HepG2 (cell line): ENCODE results near the gene STXBP5L. TPM values are rescaled to one million over a fixed set of nuclear protein-coding genes. Genes with fewer than 3 reads are reported as not detected.

Experiments used
- ATAC-seq: fragments of 200-7000 bp; cut with Tn5 transposase; 3 replicates; pipeline ENCODE4 v1.9.1; 2020; ENCODE audit warnings: mild to moderate bottlenecking, moderate library complexity
- BruUV-seq: library from RNA; stranded (reverse); fragments of 400-500 nt; replicated peaks from 2 replicates; lab custom pipeline; 2021; lab: Mats Ljungman, UMichigan
- CTCF ChIA-PET: fragments of 300-600 bp; formaldehyde crosslinking; extraction: SDS; loops from one replicate; lab custom pipeline; 2021; ENCODE audit warnings: low total read pairs, inconsistent platforms, low intra/inter-chr PET ratio; lab: Yijun Ruan, JAX
- POLR2A ChIA-PET: fragments of 350-600 bp; sonication (Branson Sonifier 250); formaldehyde crosslinking; loops from one replicate; lab custom pipeline; 2020; ENCODE audit warnings: antibody characterized with exemption, inconsistent platforms; lab: Yijun Ruan, JAX
- DNase-seq: peaks from one replicate; pipeline ENCODE4 v3.0.0-alpha.2; 2015; ENCODE audit warnings: low spot score
- FAIRE-seq: peaks from 3 replicates; lab custom pipeline; 2011; peaks lifted over from hg19 to GRCh38; lab: Jason Lieb, UNC
- H2AFZ ChIP-seq: one replicate; pipeline ENCODE4 v1.6.1; 2011; ENCODE audit warnings: low read length, inconsistent platforms
- H3K27ac ChIP-seq: fragments of 300-600 bp; 3 replicates; pipeline ENCODE4 v1.8.0; 2011; ENCODE audit warnings: mixed run types, mild to moderate bottlenecking, mixed read lengths, low read length, inconsistent platforms; ENCODE audit not compliant: insufficient read depth; ENCODE audit errors: extremely low read length
- H3K27me3 ChIP-seq, 2 experiments: fragments of 200-600 bp in 1 of 2; 2 replicates in 1 of 2; 3 replicates in 1 of 2; pipeline versions ENCODE4 v1.6.0 to v1.8.0; 2011; ENCODE audit warnings: low read length in 2 of 2, mild to moderate bottlenecking in 2 of 2, moderate library complexity in 2 of 2, inconsistent platforms in 1 of 2; ENCODE audit not compliant: insufficient read depth in 2 of 2, control insufficient read depth in 1 of 2
- H3K36me3 ChIP-seq, 2 experiments: fragments of 200-600 bp in 1 of 2; replicated peaks in 1 of 2; 2 replicates in 1 of 2; 3 replicates in 1 of 2; pipeline versions ENCODE4 v1.5.1 to v1.8.0; 2011; ENCODE audit warnings: low read length in 2 of 2, inconsistent platforms in 1 of 2; ENCODE audit not compliant: insufficient read depth in 2 of 2, control insufficient read depth in 1 of 2
- H3K4me1 ChIP-seq: 2 replicates; pipeline ENCODE4 v1.5.1; 2012; ENCODE audit warnings: low read length, inconsistent platforms; ENCODE audit not compliant: insufficient read depth
- H3K4me2 ChIP-seq: 2 replicates; pipeline ENCODE4 v1.6.0; 2011; ENCODE audit warnings: low read depth, low read length, inconsistent platforms
- H3K4me3 ChIP-seq, 3 experiments: fragments of 200-600 bp in 1 of 3; sonication (generic), shearing (Covaris generic) in 1 of 3; replicated peaks in 1 of 3; 2 replicates each; pipeline ENCODE4 v1.5.1; 2011 to 2016; ENCODE audit warnings: low read length in 3 of 3, inconsistent platforms in 2 of 3, low read depth in 2 of 3, mild to moderate bottlenecking in 2 of 3, control low read depth in 1 of 3, mixed read lengths in 1 of 3; ENCODE audit not compliant: insufficient read depth in 1 of 3
- H3K79me2 ChIP-seq: one replicate; pipeline ENCODE4 v1.6.1; 2011; ENCODE audit warnings: low read length, inconsistent platforms; ENCODE audit not compliant: insufficient read depth
- H3K9ac ChIP-seq: 2 replicates; pipeline ENCODE4 v1.6.0; 2011; ENCODE audit warnings: mild to moderate bottlenecking, low read depth, low read length, inconsistent platforms; ENCODE audit not compliant: insufficient read depth
- H3K9me3 ChIP-seq: 2 replicates; pipeline ENCODE4 v1.5.1; 2012; ENCODE audit warnings: mild to moderate bottlenecking, low read length
- H4K20me1 ChIP-seq: 2 replicates; pipeline ENCODE4 v1.6.0; 2011; ENCODE audit warnings: inconsistent platforms, mild to moderate bottlenecking, low read length, moderate library complexity; ENCODE audit not compliant: insufficient read depth
- POLR2G ChIP-seq: fragments of 200-400 bp; formaldehyde crosslinking; IDR thresholded peaks from 2 replicates; pipeline ENCODE4 v1.6.1; 2018; ENCODE audit warnings: mild to moderate bottlenecking, low read depth, low read length, moderate library complexity
- ZNF264 ChIP-seq: sonication (generic); formaldehyde crosslinking; IDR thresholded peaks from 2 replicates; pipeline ENCODE4 v1.4.0; 2020; ENCODE audit warnings: missing genetic modification reagents
- ZNF841 ChIP-seq: sonication (generic); formaldehyde crosslinking; IDR thresholded peaks from 2 replicates; pipeline ENCODE4 v1.8.1; 2023; ENCODE audit warnings: missing genetic modification reagents, borderline replicate concordance
- WGBS: methylation state at CpG from one replicate; pipeline ENCODE4 v1.1.6; 2017; ENCODE audit warnings: low lambda C conversion rate; 5-methylcytosine and 5-hydroxymethylcytosine counted together
- in situ Hi-C: cut with HindIII; loops from 2 replicates; pipeline ENCODE4 v1.10.0; 2017; ENCODE audit warnings: low pct_unique_long_range_greater_than_20kb; ENCODE audit not compliant: extremely low pct_ligation_motif_present
- intact Hi-C: fragments of 100-400 bp; cut with micrococcal nuclease; formaldehyde crosslinking; loops from one replicate; pipeline ENCODE4 v1.10.0; 2022; ENCODE audit not compliant: unreplicated experiment
- polyA plus RNA-seq, 8 experiments: library from polyadenylated mRNA; depleted of rRNA in 3 of 8; stranded (reverse) in 7 of 8; unstranded in 1 of 8; fragments of >200 nt; fragmentation: Illumina TruSeq in 4 of 8; extraction: Trizol in 4 of 8; gene quantifications; 2 replicates each; pipeline versions ENCODE4 v1.2.1 to v1.2.3, GENCODE V29; 2011 to 2016; ENCODE audit warnings: low read depth in 4 of 8, missing spikeins in 1 of 8, mixed read lengths in 1 of 8; ENCODE audit not compliant: insufficient read depth in 1 of 8
- total RNA-seq, 5 experiments: library from RNA; depleted of rRNA; stranded (reverse); fragments of >200 nt; fragmentation: Illumina TruSeq; extraction: Trizol; gene quantifications; 2 replicates each; pipeline ENCODE4 v1.2.3, GENCODE V29; 2016; ENCODE audit warnings: low read depth in 1 of 5
- TF ChIP-seq, protein P1 (sequence below): sonication (generic); formaldehyde crosslinking; IDR thresholded peaks from 2 replicates; pipeline ENCODE4 v1.5.1; 2020; ENCODE audit warnings: missing genetic modification reagents, mild to moderate bottlenecking, borderline replicate concordance
- TF ChIP-seq, protein P2 (sequence below): IDR thresholded peaks from 2 replicates; pipeline ENCODE4 v1.6.1; 2016; ENCODE audit warnings: mild to moderate bottlenecking

The STXBP5L gene
- total and polyA plus RNA-seq, 2 of the 13 experiments (the other 11 are each of a cell fraction or from before 2014, with no cell fraction given) = not detected

DNA sequence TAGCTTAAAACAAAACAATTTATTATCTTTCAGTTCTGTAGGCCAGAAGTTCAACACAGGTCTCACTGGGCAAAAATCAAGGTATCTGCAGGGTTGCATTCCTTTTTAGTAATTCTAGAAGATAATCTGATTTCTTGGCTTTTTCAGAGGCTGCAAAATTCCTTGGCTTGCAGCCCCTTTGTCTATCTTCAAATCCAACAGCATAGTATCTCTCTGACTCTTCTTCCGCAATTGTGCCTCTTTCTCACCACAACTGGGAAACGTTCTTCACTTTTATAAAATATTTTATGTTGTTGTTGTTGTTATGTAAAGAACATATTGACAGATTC is 218.7 kb downstream of the STXBP5L start:
- no TSS peak for BruUV-seq
- WGBS = 31% methylated on average over 2 of the region's 2 CpGs

More for the DNA sequence above, 218.7 kb downstream of the STXBP5L start:
- Histone ChIP-seq H3K9me3 (no peaks in the 10 kb centered on the region), H3K27ac (no peak overlapping the region), H2AFZ (no peak overlapping the region), H3K9ac (no peak overlapping the region), H3K36me3 (no peaks in the 10 kb centered on the region), H3K4me3 (no peak overlapping the region), H3K27me3 (no peaks in the 10 kb centered on the region), H4K20me1 (no peaks in the 10 kb centered on the region), H3K4me1 (no peaks in the 10 kb centered on the region), H3K4me2 (no peak overlapping the region), H3K79me2 (no peaks in the 10 kb centered on the region)
- DNase-seq (no peak), FAIRE-seq (no peak), ATAC-seq (no peak)
- CTCF ChIA-PET = no interaction called here
- in situ Hi-C loops = no loop called here
- intact Hi-C loops = no loop called here
- TF ChIP-seq, protein P1, sequence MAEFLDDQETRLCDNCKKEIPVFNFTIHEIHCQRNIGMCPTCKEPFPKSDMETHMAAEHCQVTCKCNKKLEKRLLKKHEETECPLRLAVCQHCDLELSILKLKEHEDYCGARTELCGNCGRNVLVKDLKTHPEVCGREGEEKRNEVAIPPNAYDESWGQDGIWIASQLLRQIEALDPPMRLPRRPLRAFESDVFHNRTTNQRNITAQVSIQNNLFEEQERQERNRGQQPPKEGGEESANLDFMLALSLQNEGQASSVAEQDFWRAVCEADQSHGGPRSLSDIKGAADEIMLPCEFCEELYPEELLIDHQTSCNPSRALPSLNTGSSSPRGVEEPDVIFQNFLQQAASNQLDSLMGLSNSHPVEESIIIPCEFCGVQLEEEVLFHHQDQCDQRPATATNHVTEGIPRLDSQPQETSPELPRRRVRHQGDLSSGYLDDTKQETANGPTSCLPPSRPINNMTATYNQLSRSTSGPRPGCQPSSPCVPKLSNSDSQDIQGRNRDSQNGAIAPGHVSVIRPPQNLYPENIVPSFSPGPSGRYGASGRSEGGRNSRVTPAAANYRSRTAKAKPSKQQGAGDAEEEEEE (CRISPR knock-in tag) = no peak
- no peak for TF ChIP-seq POLR2G
- TF ChIP-seq ZNF264 = no peak
- TF ChIP-seq, protein P2, sequence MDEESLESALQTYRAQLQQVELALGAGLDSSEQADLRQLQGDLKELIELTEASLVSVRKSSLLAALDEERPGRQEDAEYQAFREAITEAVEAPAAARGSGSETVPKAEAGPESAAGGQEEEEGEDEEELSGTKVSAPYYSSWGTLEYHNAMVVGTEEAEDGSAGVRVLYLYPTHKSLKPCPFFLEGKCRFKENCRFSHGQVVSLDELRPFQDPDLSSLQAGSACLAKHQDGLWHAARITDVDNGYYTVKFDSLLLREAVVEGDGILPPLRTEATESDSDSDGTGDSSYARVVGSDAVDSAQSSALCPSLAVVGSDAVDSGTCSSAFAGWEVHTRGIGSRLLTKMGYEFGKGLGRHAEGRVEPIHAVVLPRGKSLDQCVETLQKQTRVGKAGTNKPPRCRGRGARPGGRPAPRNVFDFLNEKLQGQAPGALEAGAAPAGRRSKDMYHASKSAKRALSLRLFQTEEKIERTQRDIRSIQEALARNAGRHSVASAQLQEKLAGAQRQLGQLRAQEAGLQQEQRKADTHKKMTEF (CRISPR knock-in tag) = no peak
- no peak for TF ChIP-seq ZNF841 (CRISPR knock-in tag)
- POLR2A ChIA-PET = no interaction called here
